Prostate gland (tissue), 2 donors: ENCODE data around the gene GRIP2.

Experiments used
- CTCF ChIP-seq, 4 experiments: fragments of 200-600 bp in 2 of 4; fragments of 450-650 bp in 2 of 4; sonication (generic) in 2 of 4; IDR thresholded peaks; 1 replicate in 3 of 4; 2 replicates in 1 of 4; pipeline ENCODE4 v1.5.1; 2016 to 2019; ENCODE audit warnings: antibody characterized with exemption in 4 of 4, mild to moderate bottlenecking in 2 of 4, moderate library complexity in 2 of 4
- POLR2A ChIP-seq: fragments of 450-650 bp; IDR thresholded peaks from one replicate; pipeline ENCODE4 v1.6.1; 2016; ENCODE audit warnings: antibody characterized with exemption, mild to moderate bottlenecking
- POLR2AphosphoS5 ChIP-seq: sonication (generic); formaldehyde crosslinking; IDR thresholded peaks from one replicate; pipeline ENCODE4 v1.6.1; 2017; ENCODE audit warnings: antibody characterized with exemption

GRCh38 chr3:14574183-14574582, 34.0 kb upstream of the GRIP2 start:
- TF ChIP-seq POLR2AphosphoS5 (no peak), CTCF (IDR thresholded peaks at IDR 0.05) (no peak), POLR2A (no peak)
